PC-9 (cell line): ENCODE data around the gene OR7G2.

Experiments
- EZH2 ChIP-seq: fragments of 200-600 bp; sonication (generic); IDR thresholded peaks from 2 replicates; pipeline ENCODE4 v1.8.0; 2017; ENCODE audit warnings: antibody characterized with exemption, low read depth
- TF ChIP-seq, protein P1 (sequence below): fragments of 200-600 bp; sonication (generic); conservative IDR thresholded peaks from 2 replicates; pipeline ENCODE4 v1.6.1; 2017; ENCODE audit warnings: mixed run types, antibody characterized with exemption, mild to moderate bottlenecking, moderate library complexity

GRCh38 chr19:9156304-9156703 is 49.0 kb upstream of the OR7G2 start:
- TF ChIP-seq, protein P1, sequence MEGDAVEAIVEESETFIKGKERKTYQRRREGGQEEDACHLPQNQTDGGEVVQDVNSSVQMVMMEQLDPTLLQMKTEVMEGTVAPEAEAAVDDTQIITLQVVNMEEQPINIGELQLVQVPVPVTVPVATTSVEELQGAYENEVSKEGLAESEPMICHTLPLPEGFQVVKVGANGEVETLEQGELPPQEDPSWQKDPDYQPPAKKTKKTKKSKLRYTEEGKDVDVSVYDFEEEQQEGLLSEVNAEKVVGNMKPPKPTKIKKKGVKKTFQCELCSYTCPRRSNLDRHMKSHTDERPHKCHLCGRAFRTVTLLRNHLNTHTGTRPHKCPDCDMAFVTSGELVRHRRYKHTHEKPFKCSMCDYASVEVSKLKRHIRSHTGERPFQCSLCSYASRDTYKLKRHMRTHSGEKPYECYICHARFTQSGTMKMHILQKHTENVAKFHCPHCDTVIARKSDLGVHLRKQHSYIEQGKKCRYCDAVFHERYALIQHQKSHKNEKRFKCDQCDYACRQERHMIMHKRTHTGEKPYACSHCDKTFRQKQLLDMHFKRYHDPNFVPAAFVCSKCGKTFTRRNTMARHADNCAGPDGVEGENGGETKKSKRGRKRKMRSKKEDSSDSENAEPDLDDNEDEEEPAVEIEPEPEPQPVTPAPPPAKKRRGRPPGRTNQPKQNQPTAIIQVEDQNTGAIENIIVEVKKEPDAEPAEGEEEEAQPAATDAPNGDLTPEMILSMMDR: no peak
- no peak for TF ChIP-seq EZH2
